ENCODE data around the gene KIF26B.

The KIF26B gene

GRCh38 chr1:245462161-245462560 is 307.4 kb downstream of the KIF26B start:
- H3K27ac ChIP-seq = no peak overlapping the region
- no peak overlapping the region for H3K4me3 ChIP-seq

GRCh38 chr1:245463392-245464165 is 308.8 kb downstream of the KIF26B start:
- Histone ChIP-seq H3K4me3 (no peak overlapping the region), H3K27ac (no peak overlapping the region)

GRCh38 chr1:245464290-245464689 is 309.5 kb downstream of the KIF26B start:
- no peak overlapping the region for H3K4me3 ChIP-seq
- no peak overlapping the region for H3K27ac ChIP-seq

GRCh38 chr1:245465666-245466065 is 310.9 kb downstream of the KIF26B start:
- no peak overlapping the region for H3K4me3 ChIP-seq
- no peak overlapping the region for H3K27ac ChIP-seq

- Histone ChIP-seq H3K27ac (no peak overlapping the region), H3K4me3 (no peak overlapping the region)
Observed at GRCh38 chr1:245466261-245466660, 311.5 kb downstream of the KIF26B start.

- no peak overlapping the region for H3K27ac ChIP-seq
- no peak overlapping the region for H3K4me3 ChIP-seq
Observed at GRCh38 chr1:245467804-245468203, 313.0 kb downstream of the KIF26B start.

- Histone ChIP-seq H3K4me3 (no peak overlapping the region), H3K27ac (no peak overlapping the region)
Observed at GRCh38 chr1:245469006-245469405, 314.2 kb downstream of the KIF26B start.

- H3K4me3 ChIP-seq = no peak overlapping the region
- no peak overlapping the region for H3K27ac ChIP-seq
Observed at GRCh38 chr1:245469734-245470133, 314.9 kb downstream of the KIF26B start.

- Histone ChIP-seq H3K27ac (no peak overlapping the region), H3K4me3 (no peak overlapping the region)
Observed at GRCh38 chr1:245475126-245475525, 320.3 kb downstream of the KIF26B start.

GRCh38 chr1:245475961-245476516 is 321.3 kb downstream of the KIF26B start:
- Histone ChIP-seq H3K4me3 (no peak overlapping the region), H3K27ac (no peak overlapping the region)

GRCh38 chr1:245477941-245478340 is 323.2 kb downstream of the KIF26B start:
- no peak overlapping the region for H3K27ac ChIP-seq
- no peak overlapping the region for H3K4me3 ChIP-seq

GRCh38 chr1:245480393-245481120 is 325.8 kb downstream of the KIF26B start:
- Histone ChIP-seq H3K27ac (no peak overlapping the region), H3K4me3 (no peak overlapping the region)

GRCh38 chr1:245481261-245481660 is 326.5 kb downstream of the KIF26B start:
- H3K27ac ChIP-seq = no peak overlapping the region
- no peak overlapping the region for H3K4me3 ChIP-seq

GRCh38 chr1:245483247-245483646 is 328.5 kb downstream of the KIF26B start:
- no peak overlapping the region for H3K27ac ChIP-seq
- H3K4me3 ChIP-seq = no peak overlapping the region

- Histone ChIP-seq H3K4me3 (no peak overlapping the region), H3K27ac (no peak overlapping the region)
Observed at GRCh38 chr1:245484176-245484575, 329.4 kb downstream of the KIF26B start.

GRCh38 chr1:245485996-245486395 is 331.2 kb downstream of the KIF26B start:
- Histone ChIP-seq H3K4me3 (no peak overlapping the region), H3K27ac (no peak overlapping the region)

- no peak overlapping the region for H3K4me3 ChIP-seq
- no peak overlapping the region for H3K27ac ChIP-seq
Observed at GRCh38 chr1:245486775-245487470, 332.1 kb downstream of the KIF26B start.

GRCh38 chr1:245488346-245489129 is 333.8 kb downstream of the KIF26B start:
- Histone ChIP-seq H3K27ac (no peak overlapping the region), H3K4me3 (no peak overlapping the region)

- H3K4me3 ChIP-seq = no peak overlapping the region
- H3K27ac ChIP-seq = no peak overlapping the region
Observed at GRCh38 chr1:245489838-245490237, 335.1 kb downstream of the KIF26B start.

- Histone ChIP-seq H3K27ac (no peak overlapping the region), H3K4me3 (no peak overlapping the region)
Observed at GRCh38 chr1:245493029-245493428, 338.2 kb downstream of the KIF26B start.
